A549 (cell line): ENCODE measurements around the gene EPS15. TPM values are rescaled to one million over a fixed set of nuclear protein-coding genes. Genes with fewer than 3 reads are reported as not detected.

ENCODE experiments used
- ATAC-seq, 2 experiments: fragments of 200-7000 bp in 1 of 2; fragments of >200 bp in 1 of 2; cut with Nextera tagmentation in 1 of 2; cut with Tn5 transposase in 1 of 2; 3 replicates each; pipeline versions ENCODE4 v1.8.0 to v1.9.1; 2018 to 2020; ENCODE audit warnings: mild to moderate bottlenecking in 1 of 2, moderate library complexity in 1 of 2
- CTCF ChIA-PET: fragments of 300-600 bp; sonication (Branson Sonifier 250); formaldehyde crosslinking; extraction: SDS; loops from one replicate; lab custom pipeline; 2021; ENCODE audit warnings: antibody characterized with exemption, inconsistent platforms; lab: Yijun Ruan, JAX
- POLR2A ChIA-PET: fragments of 350-600 bp; formaldehyde crosslinking; extraction: SDS; loops from one replicate; lab custom pipeline; 2021; ENCODE audit warnings: antibody characterized with exemption, inconsistent platforms; lab: Yijun Ruan, JAX
- DNase-seq, 2 experiments: peaks; one replicate each; pipeline versions ENCODE4 v3.0.0 to v3.0.0-alpha.2; 2011 to 2016; ENCODE audit warnings: low read depth in 1 of 2, low spot score in 1 of 2
- FAIRE-seq: peaks from 2 replicates; lab custom pipeline; 2011; peaks lifted over from hg19 to GRCh38; lab: Jason Lieb, UNC
- H3K27ac ChIP-seq, 2 experiments: fragments of >200 bp; sonication (Bioruptor Twin); formaldehyde crosslinking; 3 replicates each; pipeline ENCODE4 v1.5.1; 2016 to 2017
- H3K4me1 ChIP-seq: fragments of >200 bp; sonication (Bioruptor Twin); formaldehyde crosslinking; 3 replicates; pipeline ENCODE4 v1.6.1; 2016
- H3K4me2 ChIP-seq: fragments of >200 bp; sonication (Bioruptor Twin); formaldehyde crosslinking; 3 replicates; pipeline ENCODE4 v1.6.1; 2016
- H3K4me3 ChIP-seq: fragments of >200 bp; sonication (Bioruptor Twin); formaldehyde crosslinking; 3 replicates; pipeline ENCODE4 v1.5.1; 2016
- H3K9me3 ChIP-seq: fragments of >200 bp; sonication (Bioruptor Twin); formaldehyde crosslinking; 3 replicates; pipeline ENCODE4 v1.6.1; 2016
- CBX2 ChIP-seq: fragments of 200-600 bp; sonication (generic); IDR thresholded peaks from 2 replicates; pipeline ENCODE4 v1.6.1; 2016; ENCODE audit warnings: low read depth, mild to moderate bottlenecking, borderline replicate concordance
- CBX8 ChIP-seq: fragments of 200-600 bp; sonication (generic); IDR thresholded peaks from 2 replicates; pipeline ENCODE4 v1.6.1; 2016
- EHF ChIP-seq: fragments of 250-450 bp; sonication (Bioruptor Pico); IDR thresholded peaks from 2 replicates; pipeline ENCODE4 v1.5.0; 2020; ENCODE audit warnings: mild to moderate bottlenecking
- EHMT2 ChIP-seq: fragments of 200-600 bp; sonication (generic); IDR thresholded peaks from 2 replicates; pipeline ENCODE4 v1.6.1; 2016; ENCODE audit warnings: antibody characterized with exemption, low read depth, mild to moderate bottlenecking, moderate library complexity
- EP300 ChIP-seq, 2 experiments: fragments of >200 bp; sonication (Bioruptor Twin); formaldehyde crosslinking; IDR thresholded peaks; 2 replicates in 1 of 2; 3 replicates in 1 of 2; pipeline ENCODE4 v1.6.1; 2016 to 2017
- ESRRA ChIP-seq: fragments of 150-350 bp; IDR thresholded peaks from 2 replicates; pipeline ENCODE4 v1.6.1; 2014; ENCODE audit warnings: mild to moderate bottlenecking, low read length, borderline replicate concordance
- FOSL2 ChIP-seq, 2 experiments: fragments of 450-650 bp in 1 of 2; fragments of >200 bp in 1 of 2; sonication (Bioruptor Twin) in 1 of 2; formaldehyde crosslinking; IDR thresholded peaks; 2 replicates each; pipeline versions ENCODE4 v1.5.0 to v1.6.1; 2016 to 2020; ENCODE audit warnings: mild to moderate bottlenecking in 1 of 2, moderate library complexity in 1 of 2
- FOXS1 ChIP-seq: fragments of 250-450 bp; sonication (Bioruptor Pico); IDR thresholded peaks from 2 replicates; pipeline ENCODE4 v1.5.0; 2020; ENCODE audit warnings: mild to moderate bottlenecking, moderate library complexity
- HDAC2 ChIP-seq: fragments of 200-600 bp; sonication (generic); IDR thresholded peaks from 2 replicates; pipeline ENCODE4 v1.6.1; 2016
- JUNB ChIP-seq: fragments of >200 bp; sonication (Bioruptor Twin); formaldehyde crosslinking; IDR thresholded peaks from 2 replicates; pipeline ENCODE4 v1.6.1; 2016
- MAFK ChIP-seq: fragments of 450-650 bp; IDR thresholded peaks from 2 replicates; pipeline ENCODE4 v1.6.1; 2014; ENCODE audit not compliant: partially characterized antibody
- MYC ChIP-seq: IDR thresholded peaks from 2 replicates; pipeline ENCODE4 v1.6.1; 2012; ENCODE audit warnings: mild to moderate bottlenecking, inconsistent platforms, low read length, improper control_type of control experiment, borderline replicate concordance
- NFE2L2 ChIP-seq: fragments of 150-350 bp; conservative IDR thresholded peaks from 2 replicates; pipeline ENCODE4 v1.6.1; 2014; ENCODE audit warnings: low read length
- NR3C1 ChIP-seq: fragments of >200 bp; sonication (Bioruptor Twin); formaldehyde crosslinking; IDR thresholded peaks from 3 replicates; pipeline ENCODE4 v1.6.1; 2017
- PHF8 ChIP-seq: fragments of 200-600 bp; sonication (generic); IDR thresholded peaks from 2 replicates; pipeline ENCODE4 v1.6.1; 2016; ENCODE audit warnings: low read depth, mild to moderate bottlenecking, antibody characterized with exemption, moderate library complexity, borderline replicate concordance
- POLR2A ChIP-seq: IDR thresholded peaks from 2 replicates; pipeline ENCODE4 v1.6.1; 2012; ENCODE audit warnings: mild to moderate bottlenecking, low read length
- RNF2 ChIP-seq: fragments of 200-600 bp; sonication (generic); IDR thresholded peaks from 2 replicates; pipeline ENCODE4 v1.6.1; 2016; ENCODE audit warnings: low read depth, mild to moderate bottlenecking, antibody characterized with exemption, moderate library complexity, borderline replicate concordance
- SREBF2 ChIP-seq: fragments of 450-650 bp; IDR thresholded peaks from 2 replicates; pipeline ENCODE4 v1.6.1; 2014; ENCODE audit warnings: mild to moderate bottlenecking, moderate library complexity
- ZFP36 ChIP-seq: fragments of 450-650 bp; IDR thresholded peaks from 2 replicates; pipeline ENCODE4 v1.6.1; 2014; ENCODE audit warnings: borderline replicate concordance; ENCODE audit not compliant: partially characterized antibody
- ZNF302 ChIP-seq: fragments of 250-450 bp; sonication (Bioruptor Pico); IDR thresholded peaks from 2 replicates; pipeline ENCODE4 v1.9.0; 2021; ENCODE audit warnings: inconsistent platforms, mild to moderate bottlenecking, moderate library complexity
- ZSCAN20 ChIP-seq: fragments of 250-450 bp; sonication (Bioruptor Pico); IDR thresholded peaks from 2 replicates; pipeline ENCODE4 v1.8.0; 2022; ENCODE audit warnings: mild to moderate bottlenecking, moderate library complexity
- whole genome bisulfite sequencing: methylation state at CpG from one replicate; pipeline ENCODE4 v1.1.6; 2017; ENCODE audit errors: missing lambda C conversion rate; 5-methylcytosine and 5-hydroxymethylcytosine counted together
- polyA plus RNA-seq, 4 experiments: library from polyadenylated mRNA; depleted of rRNA in 3 of 4; stranded (reverse); fragments of >200 nt; fragmentation: RNase III in 1 of 4; extraction: RNeasy Plus Mini Kit Qiagen cat#74134 plus additional on column Dnase treatment in 1 of 4; gene quantifications; 2 replicates in 3 of 4; 3 replicates in 1 of 4; pipeline ENCODE4 v1.2.3, GENCODE V29; 2011 to 2017
- TF ChIP-seq, protein P1 (sequence below): IDR thresholded peaks from 2 replicates; pipeline ENCODE4 v1.6.1; 2012; ENCODE audit warnings: low read depth, borderline replicate concordance
- TF ChIP-seq, protein P2 (sequence below): IDR thresholded peaks from 2 replicates; pipeline ENCODE4 v1.6.1; 2012
- TF ChIP-seq, protein P3 (sequence below): fragments of >200 bp; sonication (Bioruptor Twin); formaldehyde crosslinking; IDR thresholded peaks from 2 replicates; pipeline ENCODE4 v1.6.1; 2016
- TF ChIP-seq, protein P4 (sequence below): fragments of 250-450 bp; sonication (Bioruptor Pico); IDR thresholded peaks from 2 replicates; pipeline ENCODE4 v1.5.0; 2020; ENCODE audit warnings: low read depth, mild to moderate bottlenecking, moderate library complexity
- TF ChIP-seq, protein P5 (sequence below): fragments of 450-650 bp; IDR thresholded peaks from 2 replicates; pipeline ENCODE4 v1.6.1; 2014; ENCODE audit warnings: antibody characterized with exemption

The EPS15 gene
- polyA plus RNA-seq, 2 of the 4 experiments (the other 2 are of a cell fraction): 10.9 to 35.4 TPM

DNA sequence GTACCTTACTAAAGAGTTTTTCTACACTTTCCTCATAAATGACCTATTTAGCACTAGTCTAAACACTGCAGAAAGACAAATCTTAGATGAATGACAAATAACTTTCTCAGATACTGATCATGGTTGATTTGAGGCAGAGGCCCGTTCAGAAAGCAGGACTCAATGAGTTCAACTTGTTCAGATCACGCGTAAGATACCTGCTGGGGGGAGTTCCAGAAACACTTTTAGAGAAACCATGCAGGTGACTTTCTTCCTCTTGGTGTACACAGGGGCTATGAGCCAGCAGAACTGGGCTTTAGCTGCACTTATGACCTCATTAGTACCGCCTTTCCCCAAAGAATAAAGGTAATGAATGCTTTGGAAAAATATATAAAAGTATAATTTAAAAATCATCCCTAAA, 149.9 kb downstream of the EPS15 start:
- ATAC-seq: no peak
- POLR2A ChIA-PET: no interaction called here
- WGBS: 93% methylated on average over 4 of the region's 4 CpGs

DNA sequence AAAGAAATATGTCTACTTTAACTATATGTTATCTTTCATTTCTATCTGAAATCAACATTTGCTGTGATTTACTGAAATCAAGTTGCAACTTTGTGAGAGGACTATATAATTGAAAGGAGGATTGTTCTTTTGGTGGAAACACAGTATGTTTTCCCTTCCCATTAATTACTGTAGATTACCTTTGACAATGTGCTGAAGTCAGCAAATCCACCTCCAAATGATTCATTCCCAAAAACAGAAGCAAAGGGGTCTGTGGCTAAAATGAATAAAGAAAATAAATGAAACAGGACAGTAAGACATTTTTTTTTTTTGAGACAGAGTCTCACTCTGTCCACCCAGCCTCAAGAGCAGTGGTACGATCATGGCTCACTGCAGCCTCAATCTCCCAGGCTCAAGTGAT, 153.3 kb downstream of the EPS15 start:
- FAIRE-seq: no peak
- ATAC-seq: no peak
- POLR2A ChIA-PET: no interaction called here
- CTCF ChIA-PET: no interaction called here
- Histone ChIP-seq H3K4me3 (no peak overlapping the region), H3K4me2 (no peak overlapping the region), H3K9me3 (no peaks in the 10 kb centered on the region), H3K4me1 (no peaks in the 10 kb centered on the region), H3K27ac (no peak overlapping the region)
- WGBS: 89% methylated on average over 1 of the region's 1 CpG
- DNase-seq: no peak
- TF ChIP-seq POLR2A (no peak), CBX8 (no peak), MAFK (peak; percentile 87)
- TF ChIP-seq, protein P1, sequence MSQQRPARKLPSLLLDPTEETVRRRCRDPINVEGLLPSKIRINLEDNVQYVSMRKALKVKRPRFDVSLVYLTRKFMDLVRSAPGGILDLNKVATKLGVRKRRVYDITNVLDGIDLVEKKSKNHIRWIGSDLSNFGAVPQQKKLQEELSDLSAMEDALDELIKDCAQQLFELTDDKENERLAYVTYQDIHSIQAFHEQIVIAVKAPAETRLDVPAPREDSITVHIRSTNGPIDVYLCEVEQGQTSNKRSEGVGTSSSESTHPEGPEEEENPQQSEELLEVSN: no peak

More for the DNA sequence above, 149.9 kb downstream of the EPS15 start:
- Histone ChIP-seq H3K4me2 (no peak overlapping the region), H3K27ac (no peak overlapping the region), H3K9me3 (no peaks in the 10 kb centered on the region), H3K4me3 (no peak overlapping the region), H3K4me1 (no peaks in the 10 kb centered on the region)
- DNase-seq (no peak), FAIRE-seq (no peak)
- CTCF ChIA-PET: interaction anchor here (1.4 kb wide), 1 partner anchor 400 kb away, joined by 3 read pairs; no protein-coding TSS in a partner anchor
- TF ChIP-seq MYC: no peak
- TF ChIP-seq RNF2: no peak
- TF ChIP-seq, protein P2, sequence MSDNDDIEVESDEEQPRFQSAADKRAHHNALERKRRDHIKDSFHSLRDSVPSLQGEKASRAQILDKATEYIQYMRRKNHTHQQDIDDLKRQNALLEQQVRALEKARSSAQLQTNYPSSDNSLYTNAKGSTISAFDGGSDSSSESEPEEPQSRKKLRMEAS: no peak
- TF ChIP-seq, protein P3, sequence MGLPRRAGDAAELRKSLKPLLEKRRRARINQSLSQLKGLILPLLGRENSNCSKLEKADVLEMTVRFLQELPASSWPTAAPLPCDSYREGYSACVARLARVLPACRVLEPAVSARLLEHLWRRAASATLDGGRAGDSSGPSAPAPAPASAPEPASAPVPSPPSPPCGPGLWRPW: no peak

DNA sequence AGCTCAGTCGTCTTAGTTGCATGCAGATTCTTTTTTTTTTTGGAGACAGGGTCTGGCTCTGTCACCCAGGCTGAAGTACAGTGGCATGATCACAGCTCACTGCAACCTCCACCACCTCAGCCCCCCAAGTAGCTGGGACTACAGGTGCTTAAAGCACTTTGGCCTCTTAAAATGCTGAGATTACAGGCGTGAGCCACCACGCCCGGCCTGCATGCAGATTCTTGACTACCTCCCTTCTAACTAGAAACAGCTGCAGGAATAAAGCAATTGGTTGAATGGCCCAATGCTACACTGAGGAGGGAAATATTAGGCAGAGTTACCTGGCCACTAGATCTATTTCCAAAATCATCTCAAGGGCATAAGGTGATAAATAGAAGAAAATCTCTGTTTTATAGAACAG, 159.2 kb downstream of the EPS15 start:
- H3K4me1 ChIP-seq: no peaks in the 10 kb centered on the region
- CTCF ChIA-PET: no interaction called here
- DNase-seq: no peak
- TF ChIP-seq ZFP36: no peak
- TF ChIP-seq EHMT2: no peak
- no peak for TF ChIP-seq FOXS1 (CRISPR knock-in tag)
- no peak for TF ChIP-seq ESRRA
- no peak for TF ChIP-seq NFE2L2
- no peak for TF ChIP-seq ZSCAN20 (CRISPR knock-in tag)
- no peak for TF ChIP-seq ZNF302 (CRISPR knock-in tag)
- no peak for TF ChIP-seq NR3C1
- no peak for TF ChIP-seq HDAC2
- H3K9me3 ChIP-seq: no peaks in the 10 kb centered on the region
- H3K4me2 ChIP-seq: no peak overlapping the region
- ATAC-seq: no peak
- H3K27ac ChIP-seq: no peak overlapping the region
- 99% methylated on average over 4 of the region's 4 CpGs for WGBS
- no peak overlapping the region for H3K4me3 ChIP-seq
- POLR2A ChIA-PET: no interaction called here
- no peak for FAIRE-seq

DNA sequence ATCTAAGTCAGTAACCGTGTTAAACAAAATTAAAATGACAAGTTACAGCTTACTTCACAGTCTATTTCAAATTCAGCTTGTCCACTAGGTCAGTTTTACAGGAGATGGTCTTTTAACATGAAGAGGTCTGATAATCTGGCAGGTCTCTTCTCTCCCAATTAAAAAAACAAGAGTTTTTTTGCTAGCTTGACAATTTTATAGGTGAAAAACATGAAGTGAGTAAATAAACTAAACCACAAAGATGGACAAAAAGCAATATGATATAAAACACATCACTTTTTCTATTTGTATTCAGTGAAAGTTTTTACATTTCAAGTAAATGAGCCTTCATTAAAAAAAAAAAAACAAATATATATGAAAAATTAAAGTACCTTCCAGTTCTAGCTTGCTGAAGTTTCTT, 163.7 kb downstream of the EPS15 start:
- DNase-seq: no peak
- POLR2A ChIA-PET: no interaction called here
- H3K27ac ChIP-seq: no peak overlapping the region
- H3K4me3 ChIP-seq: no peak overlapping the region
- no peak overlapping the region for H3K4me2 ChIP-seq
- no peaks in the 10 kb centered on the region for H3K4me1 ChIP-seq
- TF ChIP-seq PHF8: no peak
- peak; percentile 54 for TF ChIP-seq MAFK
- TF ChIP-seq, all 56 proteins: peak for 1
- no peak for FAIRE-seq
- CTCF ChIA-PET: no interaction called here
- 93% methylated on average over 1 of the region's 1 CpG for WGBS
- no peak for ATAC-seq
- H3K9me3 ChIP-seq: no peaks in the 10 kb centered on the region

DNA sequence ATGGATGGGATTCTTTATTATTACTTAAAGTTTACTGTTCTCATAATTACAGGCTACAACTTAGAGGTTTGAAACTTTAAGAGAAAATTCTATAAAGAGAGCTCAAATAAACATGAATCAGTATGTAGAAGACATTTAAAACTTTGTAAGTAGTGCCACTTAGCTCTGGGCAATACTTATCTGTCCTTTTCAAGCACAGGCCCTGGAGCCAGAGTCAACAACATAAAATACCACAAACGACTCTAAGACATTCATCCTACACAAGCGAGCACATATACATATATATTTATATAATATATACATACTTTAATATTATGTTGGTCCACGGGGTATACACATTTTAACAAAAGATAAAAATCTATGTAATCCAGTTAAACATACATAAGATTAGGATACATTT, 164.7 kb downstream of the EPS15 start:
- POLR2A ChIA-PET: no interaction called here
- no peaks in the 10 kb centered on the region for H3K9me3 ChIP-seq
- no peak for FAIRE-seq
- TF ChIP-seq SREBF2 (no peak), EHMT2 (no peak), NFE2L2 (no peak), CBX2 (no peak), EP300 (IDR thresholded peaks at IDR 0.05) (no peak), NR3C1 (no peak), JUNB (no peak), ZFP36 (no peak), FOXS1 (CRISPR knock-in tag) (no peak), FOSL2 (IDR thresholded peaks at IDR 0.05) (no peak), FOSL2 (CRISPR knock-in tag; IDR thresholded peaks at IDR 0.05) (no peak), EHF (CRISPR knock-in tag) (no peak)
- TF ChIP-seq, protein P3: no peak
- TF ChIP-seq, protein P4, sequence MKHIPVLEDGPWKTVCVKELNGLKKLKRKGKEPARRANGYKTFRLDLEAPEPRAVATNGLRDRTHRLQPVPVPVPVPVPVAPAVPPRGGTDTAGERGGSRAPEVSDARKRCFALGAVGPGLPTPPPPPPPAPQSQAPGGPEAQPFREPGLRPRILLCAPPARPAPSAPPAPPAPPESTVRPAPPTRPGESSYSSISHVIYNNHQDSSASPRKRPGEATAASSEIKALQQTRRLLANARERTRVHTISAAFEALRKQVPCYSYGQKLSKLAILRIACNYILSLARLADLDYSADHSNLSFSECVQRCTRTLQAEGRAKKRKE: no peak
- TF ChIP-seq, protein P2: no peak
- TF ChIP-seq, protein P5, sequence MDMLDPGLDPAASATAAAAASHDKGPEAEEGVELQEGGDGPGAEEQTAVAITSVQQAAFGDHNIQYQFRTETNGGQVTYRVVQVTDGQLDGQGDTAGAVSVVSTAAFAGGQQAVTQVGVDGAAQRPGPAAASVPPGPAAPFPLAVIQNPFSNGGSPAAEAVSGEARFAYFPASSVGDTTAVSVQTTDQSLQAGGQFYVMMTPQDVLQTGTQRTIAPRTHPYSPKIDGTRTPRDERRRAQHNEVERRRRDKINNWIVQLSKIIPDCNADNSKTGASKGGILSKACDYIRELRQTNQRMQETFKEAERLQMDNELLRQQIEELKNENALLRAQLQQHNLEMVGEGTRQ: no peak
- TF ChIP-seq, all 56 proteins: peak for 0
- Histone ChIP-seq H3K27ac (no peak overlapping the region), H3K4me1 (no peaks in the 10 kb centered on the region), H3K4me2 (no peak overlapping the region), H3K4me3 (no peak overlapping the region)
- WGBS: 71% methylated on average over 3 of the region's 3 CpGs
- CTCF ChIA-PET: no interaction called here
- DNase-seq (no peak), ATAC-seq (no peak)
